ENCODE results near the gene MPIG6B.
A peak's percentile ranks its signal among the peaks of the same experiment; 100 is the strongest.

MPIG6B gene

GRCh38 chr6:31767096-31767645 is 44.0 kb downstream of the MPIG6B start:
- no peaks in the 10 kb centered on the region for H3K9me3 ChIP-seq (ENCODE audit: insufficient read depth, low read length, severe bottlenecking)
- DNase-seq (no peak), ATAC-seq (ENCODE audit: insufficient read depth, low read depth) (no peak)
- no peaks in the 10 kb centered on the region for H3K79me2 ChIP-seq (ENCODE audit: insufficient read depth, low read length)
- H3K36me3 ChIP-seq (ENCODE audit: insufficient read depth, low read length): peaks cover 22% of the 10 kb centered on the region
- no peak overlapping the region for H3K9ac ChIP-seq (ENCODE audit: low read depth, low read length)
- H3K4me1 ChIP-seq (ENCODE audit: insufficient read depth, low read length): peaks cover 4% of the 10 kb centered on the region; the same call in 1 of the 2 replicates
- H2AFZ ChIP-seq (ENCODE audit: low read depth, low read length): no peak overlapping the region
- no peak overlapping the region for H3K4me2 ChIP-seq (ENCODE audit: insufficient read depth, low read length)
- H4K20me1 ChIP-seq (ENCODE audit: insufficient read depth, low read length): peaks cover 4% of the 10 kb centered on the region; the same call in 1 of the 2 replicates
- no peaks in the 10 kb centered on the region for H3K27me3 ChIP-seq (ENCODE audit: insufficient read depth, low read length, poor library complexity)
- H3K4me3 ChIP-seq (ENCODE audit: low read depth in 1 of 2, low read length in 2 of 2): no peak overlapping the region
- H3K27ac ChIP-seq (ENCODE audit: low read length): no peak overlapping the region
- TF ChIP-seq EZH2 (IDR thresholded peaks at IDR 0.05; ENCODE audit: borderline replicate concordance, low read depth, low read length, severe bottlenecking) (no peak), CTCF (IDR thresholded peaks at IDR 0.05; ENCODE audit: borderline replicate concordance, extremely low read depth, low read length, poor library complexity, severe bottlenecking) (no peak)

GRCh38 chr6:31768363-31769257 is 45.4 kb downstream of the MPIG6B start:
- no peak overlapping the region for H3K4me3 ChIP-seq (ENCODE audit: low read depth in 1 of 2, low read length in 2 of 2)
- H3K36me3 ChIP-seq (ENCODE audit: insufficient read depth, low read length): peaks cover 7% of the 10 kb centered on the region
- 0 out of 2 replicates have a peak, but pooled peaks cover under 1% of the 10 kb centered on the region for H4K20me1 ChIP-seq (ENCODE audit: insufficient read depth, low read length)
- no peak overlapping the region for H3K27ac ChIP-seq (ENCODE audit: low read length)
- TF ChIP-seq EZH2 (IDR thresholded peaks at IDR 0.05; ENCODE audit: borderline replicate concordance, low read depth, low read length, severe bottlenecking): no peak
- TF ChIP-seq CTCF (IDR thresholded peaks at IDR 0.05; ENCODE audit: borderline replicate concordance, extremely low read depth, low read length, poor library complexity, severe bottlenecking): no peak
- H2AFZ ChIP-seq (ENCODE audit: low read depth, low read length): no peak overlapping the region
- H3K4me2 ChIP-seq (ENCODE audit: insufficient read depth, low read length): no peak overlapping the region
- H3K9ac ChIP-seq (ENCODE audit: low read depth, low read length): no peak overlapping the region
- no peak for DNase-seq
- H3K79me2 ChIP-seq (ENCODE audit: insufficient read depth, low read length): no peaks in the 10 kb centered on the region
- peaks cover 16% of the 10 kb centered on the region for H3K4me1 ChIP-seq (ENCODE audit: insufficient read depth, low read length)
- H3K27me3 ChIP-seq (ENCODE audit: insufficient read depth, low read length, poor library complexity): no peaks in the 10 kb centered on the region
- no peak for ATAC-seq (ENCODE audit: insufficient read depth, low read depth)
- H3K9me3 ChIP-seq (ENCODE audit: insufficient read depth, low read length, severe bottlenecking): no peaks in the 10 kb centered on the region

- Histone ChIP-seq H3K9ac (ENCODE audit: low read depth, low read length) (no peak overlapping the region), H3K4me2 (ENCODE audit: insufficient read depth, low read length) (no peak overlapping the region), H3K4me1 (ENCODE audit: insufficient read depth, low read length) (peaks cover 16% of the 10 kb centered on the region), H3K4me3 (ENCODE audit: low read depth in 1 of 2, low read length in 2 of 2) (no peak overlapping the region), H3K36me3 (ENCODE audit: insufficient read depth, low read length) (no peaks in the 10 kb centered on the region), H3K9me3 (ENCODE audit: insufficient read depth, low read length, severe bottlenecking) (no peaks in the 10 kb centered on the region), H3K27me3 (ENCODE audit: insufficient read depth, low read length, poor library complexity) (no peaks in the 10 kb centered on the region), H3K79me2 (ENCODE audit: insufficient read depth, low read length) (no peaks in the 10 kb centered on the region), H3K27ac (ENCODE audit: low read length) (no peak overlapping the region), H4K20me1 (ENCODE audit: insufficient read depth, low read length) (no peaks in the 10 kb centered on the region), H2AFZ (ENCODE audit: low read depth, low read length) (no peak overlapping the region)
- TF ChIP-seq EZH2 (IDR thresholded peaks at IDR 0.05; ENCODE audit: borderline replicate concordance, low read depth, low read length, severe bottlenecking) (no peak), CTCF (IDR thresholded peaks at IDR 0.05; ENCODE audit: borderline replicate concordance, extremely low read depth, low read length, poor library complexity, severe bottlenecking) (peak; percentile 93)
- ATAC-seq (ENCODE audit: insufficient read depth, low read depth) (peak; percentile 78), DNase-seq (peak; percentile 83)
These were observed 46.7 kb downstream of the MPIG6B start for GRCh38 chr6:31769684-31770371.
